ENCODE measurements around the gene ATP11A. TPM values are rescaled to one million over a fixed set of nuclear protein-coding genes. Genes with fewer than 3 reads are reported as not detected.
"Not testable (repeated sequence)": the region's sequence is repeated elsewhere in the genome, so short reads cannot be mapped to it uniquely, and the experiment has no call there.

The ATP11A gene
- total RNA-seq, 1 experiment from 2014 or later: 232 TPM

DNA sequence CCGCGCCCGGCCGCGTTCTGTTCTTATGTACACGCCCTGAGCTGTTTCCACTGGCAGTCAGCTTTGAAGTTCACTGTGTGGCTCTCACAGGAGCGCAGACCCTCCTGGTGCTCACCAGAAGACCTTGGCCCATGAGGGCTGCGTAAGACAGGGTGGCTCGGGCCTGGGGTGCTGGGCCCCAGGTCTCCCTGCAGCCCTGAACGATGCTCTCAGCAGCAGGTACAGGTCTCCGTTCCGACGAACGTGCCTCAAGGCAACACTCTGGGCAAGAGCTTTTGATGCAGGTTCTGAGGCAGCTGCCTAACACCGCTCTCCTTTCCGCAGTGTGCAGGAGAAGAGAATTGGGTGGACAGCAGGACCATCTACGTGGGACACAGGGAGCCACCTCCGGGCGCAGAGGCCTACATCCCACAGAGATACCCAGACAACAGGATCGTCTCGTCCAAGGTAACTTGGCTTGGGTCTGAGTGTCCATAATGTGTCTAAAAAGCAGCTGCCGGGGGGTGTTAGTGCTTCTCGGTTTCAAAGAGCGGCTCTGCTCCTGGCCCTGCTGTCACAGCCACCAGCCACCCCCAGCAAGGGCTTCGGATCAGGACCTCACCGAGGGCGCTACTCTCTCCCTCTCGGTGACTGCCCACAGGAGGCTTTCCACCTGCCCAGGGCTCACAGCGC lies 95.1 kb downstream of the ATP11A start:
- no peaks in the 10 kb centered on the region for H3K9me3 ChIP-seq
- Mint-ChIP-seq H3K4me3 (ENCODE audit: unreplicated experiment) (no peak overlapping the region), H3K36me3 (ENCODE audit: insufficient read depth, unreplicated experiment) (peaks cover 61% of the 10 kb centered on the region), H3K9me3 (ENCODE audit: unreplicated experiment) (no peaks in the 10 kb centered on the region), H3K27me3 (ENCODE audit: insufficient read depth, unreplicated experiment) (no peaks in the 10 kb centered on the region), H3K27ac (ENCODE audit: unreplicated experiment) (no peak overlapping the region), H3K4me1 (ENCODE audit: low read depth, unreplicated experiment) (no peaks in the 10 kb centered on the region)
- TF ChIP-seq CTCF (IDR thresholded peaks at IDR 0.05; ENCODE audit: insufficient read depth in 1 of 2, low read depth in 1 of 2, low read length in 1 of 2, severe bottlenecking in 1 of 2, unreplicated experiment in 1 of 2): no peak
- BruUV-seq (replicated peaks): no TSS peak
- ChIA-PET CTCF (no interaction called here), POLR2A (no interaction called here)
- H3K4me1 ChIP-seq: no peaks in the 10 kb centered on the region
- DNase-seq: no peak
- no peak overlapping the region for H3K4me3 ChIP-seq (ENCODE audit: low read depth, low read length)
- intact Hi-C loops (cut with micrococcal nuclease; ENCODE audit: unreplicated experiment): loop anchor here (5.0 kb wide), 1 partner anchor 38 kb away; no protein-coding TSS in a partner anchor
- H3K36me3 ChIP-seq (ENCODE audit: control insufficient read depth, insufficient read depth, low read length): peaks cover 3% of the 10 kb centered on the region
- no peaks in the 10 kb centered on the region for H3K27me3 ChIP-seq (replicated peaks; ENCODE audit: control insufficient read depth, insufficient read depth, low read length)

GRCh38 chr13:112785483-112785856 lies 95.6 kb downstream of the ATP11A start:
- no peak overlapping the region for H3K27ac Mint-ChIP-seq (ENCODE audit: unreplicated experiment)
- H3K27me3 ChIP-seq (replicated peaks; ENCODE audit: control insufficient read depth, insufficient read depth, low read length): no peaks in the 10 kb centered on the region
- DNase-seq: no peak
- POLR2A ChIA-PET: no interaction called here
- no peaks in the 10 kb centered on the region for H3K27me3 Mint-ChIP-seq (ENCODE audit: insufficient read depth, unreplicated experiment)
- H3K36me3 ChIP-seq (ENCODE audit: control insufficient read depth, insufficient read depth, low read length): peaks cover 3% of the 10 kb centered on the region
- intact Hi-C loops (cut with micrococcal nuclease; ENCODE audit: unreplicated experiment): loop anchor here (5.0 kb wide), 1 partner anchor 38 kb away; no protein-coding TSS in a partner anchor
- H3K9me3 Mint-ChIP-seq (ENCODE audit: unreplicated experiment): no peaks in the 10 kb centered on the region
- CTCF ChIA-PET: no interaction called here
- TSS peak; percentile 16 for BruUV-seq (replicated peaks)
- H3K36me3 Mint-ChIP-seq (ENCODE audit: insufficient read depth, unreplicated experiment): peaks cover 59% of the 10 kb centered on the region
- no peak for TF ChIP-seq CTCF (IDR thresholded peaks at IDR 0.05; ENCODE audit: insufficient read depth in 1 of 2, low read depth in 1 of 2, low read length in 1 of 2, severe bottlenecking in 1 of 2, unreplicated experiment in 1 of 2)
- H3K4me3 Mint-ChIP-seq (ENCODE audit: unreplicated experiment): no peak overlapping the region
- H3K4me1 Mint-ChIP-seq (ENCODE audit: low read depth, unreplicated experiment): no peaks in the 10 kb centered on the region
- H3K9me3 ChIP-seq: no peaks in the 10 kb centered on the region
- no peaks in the 10 kb centered on the region for H3K4me1 ChIP-seq
- H3K4me3 ChIP-seq (ENCODE audit: low read depth, low read length): no peak overlapping the region

DNA sequence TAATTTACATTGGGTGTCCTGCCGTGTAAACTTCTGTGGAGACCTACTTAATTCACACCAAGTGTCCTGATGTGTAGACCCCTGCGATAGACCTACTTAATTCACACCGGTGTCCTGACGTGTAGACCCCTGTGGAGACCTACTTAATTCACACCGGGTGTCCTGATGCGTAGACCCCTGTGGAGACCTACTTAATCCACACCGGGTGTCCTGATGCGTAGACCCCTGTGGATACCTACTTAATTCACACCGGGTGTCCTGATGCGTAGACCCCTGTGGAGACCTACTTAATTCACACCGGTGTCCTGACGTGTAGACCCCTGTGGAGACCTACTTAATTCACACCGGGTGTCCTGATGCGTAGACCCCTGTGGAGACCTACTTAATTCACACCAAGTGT lies 97.0 kb downstream of the ATP11A start:
- H3K4me1 Mint-ChIP-seq (ENCODE audit: low read depth, unreplicated experiment); H3K9me3 Mint-ChIP-seq (ENCODE audit: unreplicated experiment); H3K27me3 Mint-ChIP-seq (ENCODE audit: insufficient read depth, unreplicated experiment); CTCF ChIA-PET; H3K36me3 ChIP-seq (ENCODE audit: control insufficient read depth, insufficient read depth, low read length); H3K4me1 ChIP-seq; BruUV-seq (replicated peaks); DNase-seq; H3K27me3 ChIP-seq (replicated peaks; ENCODE audit: control insufficient read depth, insufficient read depth, low read length); H3K9me3 ChIP-seq; H3K4me3 Mint-ChIP-seq (ENCODE audit: unreplicated experiment); H3K27ac Mint-ChIP-seq (ENCODE audit: unreplicated experiment); POLR2A ChIA-PET; H3K4me3 ChIP-seq (ENCODE audit: low read depth, low read length): not testable (repeated sequence)
- intact Hi-C loops (cut with micrococcal nuclease; ENCODE audit: unreplicated experiment): loop anchor here (5.0 kb wide), 1 partner anchor 40 kb away; no protein-coding TSS in a partner anchor
- H3K36me3 Mint-ChIP-seq (ENCODE audit: insufficient read depth, unreplicated experiment): peaks cover 57% of the 10 kb centered on the region

Data from Caco-2 (cell line).